SK-N-SH (cell line): ENCODE measurements around the gene NEK9. TPM values are rescaled to one million over a fixed set of nuclear protein-coding genes. Genes with fewer than 3 reads are reported as not detected.

Experiments used
- CTCF ChIA-PET: fragments of 300-600, 350-600 bp; formaldehyde crosslinking; extraction: SDS; loops from one replicate; lab custom pipeline; 2021; lab: Yijun Ruan, JAX
- POLR2A ChIA-PET: fragments of 350-600 bp; sonication (Branson Sonifier 250); formaldehyde crosslinking; extraction: SDS; loops from one replicate; lab custom pipeline; 2020; ENCODE audit warnings: antibody characterized with exemption, inconsistent platforms; lab: Yijun Ruan, JAX
- DNase-seq: peaks from one replicate; pipeline ENCODE4 v3.0.0; 2012
- H2AFZ ChIP-seq: fragments of 200-600 bp; sonication (generic); 2 replicates; pipeline ENCODE4 v1.8.1; 2016; ENCODE audit warnings: antibody characterized with exemption, mild to moderate bottlenecking, low read depth
- H3F3A ChIP-seq: fragments of 200-600 bp; sonication (generic); replicated peaks from 2 replicates; pipeline ENCODE3; 2016; ENCODE audit warnings: antibody characterized with exemption, mild to moderate bottlenecking; ENCODE audit not compliant: insufficient read depth
- H3K27ac ChIP-seq, 2 experiments: fragments of 200-500 bp in 1 of 2; fragments of 200-600 bp in 1 of 2; sonication (Bioruptor generic) in 1 of 2; sonication (generic), shearing (Covaris generic) in 1 of 2; 2 replicates each; pipeline versions ENCODE4 v1.5.1 to v1.6.1; 2014 to 2016; ENCODE audit warnings: low read depth in 2 of 2, inconsistent platforms in 1 of 2, low read length in 1 of 2, mild to moderate bottlenecking in 1 of 2, mixed read lengths in 1 of 2
- H3K27me3 ChIP-seq: fragments of 200-600 bp; sonication (generic), shearing (Covaris generic); 2 replicates; pipeline ENCODE4 v1.6.1; 2016; ENCODE audit warnings: mixed run types; ENCODE audit not compliant: insufficient read depth
- H3K36me3 ChIP-seq, 2 experiments: fragments of 200-500 bp in 1 of 2; fragments of 200-600 bp in 1 of 2; sonication (Bioruptor generic) in 1 of 2; sonication (generic) in 1 of 2; replicated peaks in 1 of 2; 2 replicates each; pipeline versions ENCODE3 to v1.5.1; 2014 to 2016; ENCODE audit warnings: low read length in 1 of 2, mild to moderate bottlenecking in 1 of 2; ENCODE audit not compliant: insufficient read depth in 2 of 2, control insufficient read depth in 1 of 2
- H3K4me1 ChIP-seq, 2 experiments: fragments of 200-500 bp in 1 of 2; fragments of 200-600 bp in 1 of 2; sonication (Bioruptor generic) in 1 of 2; sonication (generic), shearing (Covaris generic) in 1 of 2; 2 replicates each; pipeline versions ENCODE4 v1.5.1 to v1.6.1; 2014 to 2016; ENCODE audit warnings: low read depth in 1 of 2, low read length in 1 of 2, mixed run types in 1 of 2; ENCODE audit not compliant: insufficient read depth in 2 of 2, control insufficient read depth in 1 of 2
- H3K4me2 ChIP-seq: fragments of 200-600 bp; sonication (generic), shearing (Covaris generic); 2 replicates; pipeline ENCODE4 v1.6.1; 2017; ENCODE audit warnings: mixed run types
- H3K4me3 ChIP-seq, 2 experiments: fragments of 200-500 bp in 1 of 2; fragments of 200-600 bp in 1 of 2; sonication (Bioruptor generic) in 1 of 2; sonication (generic), shearing (Covaris generic) in 1 of 2; 2 replicates each; pipeline versions ENCODE4 v1.5.1 to v1.8.1; 2014 to 2016; ENCODE audit warnings: low read depth in 2 of 2, inconsistent platforms in 1 of 2, low read length in 1 of 2, mild to moderate bottlenecking in 1 of 2, mixed read lengths in 1 of 2, moderate library complexity in 1 of 2
- H3K79me2 ChIP-seq: fragments of 200-600 bp; sonication (generic); 2 replicates; pipeline ENCODE4 v1.8.1; 2017; ENCODE audit warnings: mild to moderate bottlenecking; ENCODE audit not compliant: insufficient read depth
- H3K9ac ChIP-seq: fragments of 200-600 bp; sonication (generic); 2 replicates; pipeline ENCODE4 v1.6.1; 2017; ENCODE audit warnings: mixed run types
- H3K9me2 ChIP-seq: fragments of 200-600 bp; sonication (generic); 2 replicates; pipeline ENCODE4 v1.6.1; 2017; ENCODE audit warnings: mixed run types
- H3K9me3 ChIP-seq: fragments of 200-600 bp; sonication (generic); 2 replicates; pipeline ENCODE4 v1.6.1; 2017; ENCODE audit warnings: mixed run types, mild to moderate bottlenecking, moderate library complexity
- H4K20me1 ChIP-seq: fragments of 200-600 bp; sonication (generic); 2 replicates; pipeline ENCODE4 v1.6.1; 2017; ENCODE audit warnings: mild to moderate bottlenecking, mixed run types; ENCODE audit not compliant: insufficient read depth
- ZBTB33 ChIP-seq: IDR thresholded peaks from 2 replicates; pipeline ENCODE4 v1.4.0; 2012; ENCODE audit warnings: low read depth, borderline replicate concordance
- WGBS: methylation state at CpG from one replicate; pipeline ENCODE4 v1.1.6; 2017; ENCODE audit warnings: low lambda C conversion rate; 5-methylcytosine and 5-hydroxymethylcytosine counted together
- polyA plus RNA-seq, 3 experiments: library from polyadenylated mRNA; depleted of rRNA; stranded (reverse); fragments of >200 nt; gene quantifications; 2 replicates each; pipeline ENCODE4 v1.2.3, GENCODE V29; 2012
- small RNA-seq, 7 experiments: library from RNA; depleted of rRNA; stranded (forward); fragments of <200 nt; gene quantifications; one replicate each; pipeline ENCODE3, GENCODE V24; 2012

Gene NEK9
- polyA plus RNA-seq, 1 of the 3 experiments (the other 2 are of a cell fraction): 48.1 TPM

DNA sequence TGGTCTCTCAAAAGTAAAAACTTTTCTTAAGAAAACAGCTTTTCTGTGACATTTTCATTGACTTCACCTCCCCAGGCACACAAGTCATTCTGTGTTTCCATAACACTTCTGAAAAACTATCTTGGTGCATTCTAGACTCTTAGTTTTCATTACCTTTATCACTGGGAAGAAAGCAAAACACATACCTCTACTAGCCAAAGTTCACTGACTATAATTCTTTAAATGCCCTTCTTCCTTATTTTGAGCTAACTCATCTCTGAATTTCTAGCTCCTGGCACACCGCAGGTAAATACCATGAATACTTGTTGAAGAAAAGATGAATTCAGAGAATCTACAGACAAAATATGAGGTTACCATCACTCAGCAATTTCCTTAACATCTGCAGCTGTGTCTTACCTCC lies 96.7 kb downstream of the NEK9 start:
- CTCF ChIA-PET: no interaction called here
- peaks cover 12% of the 10 kb centered on the region for H3F3A ChIP-seq
- no peak for DNase-seq
- POLR2A ChIA-PET: no interaction called here
- WGBS: 0% methylated on average over 1 of the region's 1 CpG
- H3K27me3 ChIP-seq: no peaks in the 10 kb centered on the region
- peaks cover 10 to 23% of the 10 kb centered on the region in 2 experiments for H3K36me3 ChIP-seq
- no peak overlapping the region for H3K4me2 ChIP-seq
- peaks cover 6% of the 10 kb centered on the region in 2 experiments; a peak in 3 of 4 replicates for H3K4me1 ChIP-seq
- no peaks in the 10 kb centered on the region for H3K9me2 ChIP-seq
- H3K9me3 ChIP-seq: no peaks in the 10 kb centered on the region
- H3K79me2 ChIP-seq: no peaks in the 10 kb centered on the region
- H3K4me3 ChIP-seq: no peak overlapping the region
- H3K9ac ChIP-seq: no peak overlapping the region
- peak overlapping the region in 1 of 2 experiments; percentile 54; a peak in 2 of 4 replicates for H3K27ac ChIP-seq
- no peak overlapping the region for H2AFZ ChIP-seq
- no peak for TF ChIP-seq ZBTB33
- H4K20me1 ChIP-seq: no peaks in the 10 kb centered on the region

Small RNAs within 50 kb of the gene (small RNA-seq; reads per million reads assigned to genes)
- gene HIF1AP1: 0 to 1.3 (median 0) reads per million in 7 experiments

Other genes starting within 250 kb of the NEK9 start
- 92.3 and 117 TPM in 2 replicates for gene DLST, start 245.1 kb downstream of the NEK9 start, polyA plus RNA-seq (2012; rRNA removed)
- gene RPS6KL1, start 203.8 kb downstream of the NEK9 start, polyA plus RNA-seq (2012; rRNA removed): 2.5 and 4.4 TPM in 2 replicates
- gene PGF, start 171.5 kb downstream of the NEK9 start, polyA plus RNA-seq (2012; rRNA removed): 2.3 and 4.4 TPM in 2 replicates
- 111 and 125 TPM in 2 replicates for gene EIF2B2, start 124.1 kb downstream of the NEK9 start, polyA plus RNA-seq (2012; rRNA removed)
- gene MLH3, start 75.6 kb downstream of the NEK9 start, polyA plus RNA-seq (2012; rRNA removed): 3.8 and 4.7 TPM in 2 replicates
- 53.5 and 70.1 TPM in 2 replicates for gene ACYP1, start 63.0 kb downstream of the NEK9 start, polyA plus RNA-seq (2012; rRNA removed)
- gene ZC2HC1C, start 57.4 kb downstream of the NEK9 start, polyA plus RNA-seq (2012; rRNA removed): 1.2 and 1.4 TPM in 2 replicates
- 168 and 287 TPM in 2 replicates for gene TMED10, start 49.6 kb upstream of the NEK9 start, polyA plus RNA-seq (2012; rRNA removed)
- gene FOS, start 151.8 kb upstream of the NEK9 start, polyA plus RNA-seq (2012; rRNA removed): 285 and 309 TPM in 2 replicates